ENCODE data around the gene SARNP.
"Not testable (repeated sequence)": the region's sequence is repeated elsewhere in the genome, so short reads cannot be mapped to it uniquely, and the experiment has no call there.

DNA sequence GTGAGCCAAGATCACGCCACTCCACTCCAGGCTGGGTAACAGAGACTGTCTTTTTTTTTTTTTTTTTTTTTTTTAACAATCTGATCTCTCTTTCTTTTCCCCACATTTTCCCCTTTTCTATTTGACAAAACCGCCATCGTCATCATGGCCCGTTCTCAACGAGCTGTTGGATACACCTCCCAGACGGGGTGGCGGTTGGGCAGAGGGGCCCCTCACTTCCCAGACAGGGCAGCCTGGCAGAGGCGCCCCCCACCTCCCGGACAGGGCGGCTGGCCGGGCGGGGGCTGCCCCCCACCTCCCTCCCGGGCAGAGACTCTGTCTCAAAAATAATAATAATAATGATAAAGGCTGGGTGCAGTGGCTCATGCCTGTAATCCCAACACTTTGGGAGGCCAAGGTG lies 45.4 kb upstream of the SARNP start:
- TF ChIP-seq, protein P1, sequence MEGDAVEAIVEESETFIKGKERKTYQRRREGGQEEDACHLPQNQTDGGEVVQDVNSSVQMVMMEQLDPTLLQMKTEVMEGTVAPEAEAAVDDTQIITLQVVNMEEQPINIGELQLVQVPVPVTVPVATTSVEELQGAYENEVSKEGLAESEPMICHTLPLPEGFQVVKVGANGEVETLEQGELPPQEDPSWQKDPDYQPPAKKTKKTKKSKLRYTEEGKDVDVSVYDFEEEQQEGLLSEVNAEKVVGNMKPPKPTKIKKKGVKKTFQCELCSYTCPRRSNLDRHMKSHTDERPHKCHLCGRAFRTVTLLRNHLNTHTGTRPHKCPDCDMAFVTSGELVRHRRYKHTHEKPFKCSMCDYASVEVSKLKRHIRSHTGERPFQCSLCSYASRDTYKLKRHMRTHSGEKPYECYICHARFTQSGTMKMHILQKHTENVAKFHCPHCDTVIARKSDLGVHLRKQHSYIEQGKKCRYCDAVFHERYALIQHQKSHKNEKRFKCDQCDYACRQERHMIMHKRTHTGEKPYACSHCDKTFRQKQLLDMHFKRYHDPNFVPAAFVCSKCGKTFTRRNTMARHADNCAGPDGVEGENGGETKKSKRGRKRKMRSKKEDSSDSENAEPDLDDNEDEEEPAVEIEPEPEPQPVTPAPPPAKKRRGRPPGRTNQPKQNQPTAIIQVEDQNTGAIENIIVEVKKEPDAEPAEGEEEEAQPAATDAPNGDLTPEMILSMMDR (IDR thresholded peaks at IDR 0.05; ENCODE audit: low read depth, low read length, missing input control), result not testable (repeated sequence)
- TF ChIP-seq, protein P2, sequence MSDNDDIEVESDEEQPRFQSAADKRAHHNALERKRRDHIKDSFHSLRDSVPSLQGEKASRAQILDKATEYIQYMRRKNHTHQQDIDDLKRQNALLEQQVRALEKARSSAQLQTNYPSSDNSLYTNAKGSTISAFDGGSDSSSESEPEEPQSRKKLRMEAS (IDR thresholded peaks at IDR 0.05), result not testable (repeated sequence)
- TF ChIP-seq, protein P3, sequence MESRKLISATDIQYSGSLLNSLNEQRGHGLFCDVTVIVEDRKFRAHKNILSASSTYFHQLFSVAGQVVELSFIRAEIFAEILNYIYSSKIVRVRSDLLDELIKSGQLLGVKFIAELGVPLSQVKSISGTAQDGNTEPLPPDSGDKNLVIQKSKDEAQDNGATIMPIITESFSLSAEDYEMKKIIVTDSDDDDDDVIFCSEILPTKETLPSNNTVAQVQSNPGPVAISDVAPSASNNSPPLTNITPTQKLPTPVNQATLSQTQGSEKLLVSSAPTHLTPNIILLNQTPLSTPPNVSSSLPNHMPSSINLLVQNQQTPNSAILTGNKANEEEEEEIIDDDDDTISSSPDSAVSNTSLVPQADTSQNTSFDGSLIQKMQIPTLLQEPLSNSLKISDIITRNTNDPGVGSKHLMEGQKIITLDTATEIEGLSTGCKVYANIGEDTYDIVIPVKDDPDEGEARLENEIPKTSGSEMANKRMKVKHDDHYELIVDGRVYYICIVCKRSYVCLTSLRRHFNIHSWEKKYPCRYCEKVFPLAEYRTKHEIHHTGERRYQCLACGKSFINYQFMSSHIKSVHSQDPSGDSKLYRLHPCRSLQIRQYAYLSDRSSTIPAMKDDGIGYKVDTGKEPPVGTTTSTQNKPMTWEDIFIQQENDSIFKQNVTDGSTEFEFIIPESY (IDR thresholded peaks at IDR 0.05), result not testable (repeated sequence)
- TF ChIP-seq GABPA (IDR thresholded peaks at IDR 0.05 in 1 of 2, conservative IDR thresholded peaks at IDR 0.05 in 1 of 2); TAF1 (conservative IDR thresholded peaks at IDR 0.05); SP1 (IDR thresholded peaks at IDR 0.05); RAD21 (IDR thresholded peaks at IDR 0.05); YY1 (IDR thresholded peaks at IDR 0.05); RXRA (IDR thresholded peaks at IDR 0.05); FOXA1 (IDR thresholded peaks at IDR 0.05); FOXA2 (IDR thresholded peaks at IDR 0.05); EGR1 (IDR thresholded peaks at IDR 0.05; ENCODE audit: low read depth in 2 of 2): not testable (repeated sequence)
- TF ChIP-seq, protein P4, sequence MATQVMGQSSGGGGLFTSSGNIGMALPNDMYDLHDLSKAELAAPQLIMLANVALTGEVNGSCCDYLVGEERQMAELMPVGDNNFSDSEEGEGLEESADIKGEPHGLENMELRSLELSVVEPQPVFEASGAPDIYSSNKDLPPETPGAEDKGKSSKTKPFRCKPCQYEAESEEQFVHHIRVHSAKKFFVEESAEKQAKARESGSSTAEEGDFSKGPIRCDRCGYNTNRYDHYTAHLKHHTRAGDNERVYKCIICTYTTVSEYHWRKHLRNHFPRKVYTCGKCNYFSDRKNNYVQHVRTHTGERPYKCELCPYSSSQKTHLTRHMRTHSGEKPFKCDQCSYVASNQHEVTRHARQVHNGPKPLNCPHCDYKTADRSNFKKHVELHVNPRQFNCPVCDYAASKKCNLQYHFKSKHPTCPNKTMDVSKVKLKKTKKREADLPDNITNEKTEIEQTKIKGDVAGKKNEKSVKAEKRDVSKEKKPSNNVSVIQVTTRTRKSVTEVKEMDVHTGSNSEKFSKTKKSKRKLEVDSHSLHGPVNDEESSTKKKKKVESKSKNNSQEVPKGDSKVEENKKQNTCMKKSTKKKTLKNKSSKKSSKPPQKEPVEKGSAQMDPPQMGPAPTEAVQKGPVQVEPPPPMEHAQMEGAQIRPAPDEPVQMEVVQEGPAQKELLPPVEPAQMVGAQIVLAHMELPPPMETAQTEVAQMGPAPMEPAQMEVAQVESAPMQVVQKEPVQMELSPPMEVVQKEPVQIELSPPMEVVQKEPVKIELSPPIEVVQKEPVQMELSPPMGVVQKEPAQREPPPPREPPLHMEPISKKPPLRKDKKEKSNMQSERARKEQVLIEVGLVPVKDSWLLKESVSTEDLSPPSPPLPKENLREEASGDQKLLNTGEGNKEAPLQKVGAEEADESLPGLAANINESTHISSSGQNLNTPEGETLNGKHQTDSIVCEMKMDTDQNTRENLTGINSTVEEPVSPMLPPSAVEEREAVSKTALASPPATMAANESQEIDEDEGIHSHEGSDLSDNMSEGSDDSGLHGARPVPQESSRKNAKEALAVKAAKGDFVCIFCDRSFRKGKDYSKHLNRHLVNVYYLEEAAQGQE (IDR thresholded peaks at IDR 0.05), result not testable (repeated sequence)
- TF ChIP-seq, protein P5, sequence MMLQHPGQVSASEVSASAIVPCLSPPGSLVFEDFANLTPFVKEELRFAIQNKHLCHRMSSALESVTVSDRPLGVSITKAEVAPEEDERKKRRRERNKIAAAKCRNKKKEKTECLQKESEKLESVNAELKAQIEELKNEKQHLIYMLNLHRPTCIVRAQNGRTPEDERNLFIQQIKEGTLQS (IDR thresholded peaks at IDR 0.05), result not testable (repeated sequence)
